PC-9 (cell line): Measurements from ENCODE around the gene CCDC12. TPM values are rescaled to one million over a fixed set of nuclear protein-coding genes. Genes with fewer than 3 reads are reported as not detected.

ENCODE experiments used
- BruUV-seq: library from RNA; stranded (reverse); fragments of 400-500 nt; replicated peaks from 2 replicates; lab custom pipeline; 2021; lab: Mats Ljungman, UMichigan
- CTCF ChIA-PET: fragments of 300-600 bp; sonication (Branson Sonifier 250); formaldehyde crosslinking; loops from one replicate; lab custom pipeline; 2022; ENCODE audit warnings: antibody characterized with exemption; lab: Charles Lee
- POLR2A ChIA-PET: fragments of 300-600 bp; sonication (Branson Sonifier 250); formaldehyde crosslinking; loops from one replicate; lab custom pipeline; 2022; ENCODE audit warnings: antibody characterized with exemption; ENCODE audit not compliant: unreplicated experiment; lab: Charles Lee
- DNase-seq, 2 experiments: peaks; one replicate each; pipeline versions ENCODE4 v3.0.0 to v3.0.0-alpha.2; 2015 to 2022; ENCODE audit warnings: mixed read lengths in 1 of 2
- H2AFZ ChIP-seq: fragments of 200-600 bp; sonication (generic); 2 replicates; pipeline ENCODE4 v1.8.1; 2017; ENCODE audit warnings: antibody characterized with exemption
- H3F3A ChIP-seq: fragments of 200-600 bp; sonication (generic); 2 replicates; pipeline ENCODE4 v1.8.1; 2017; ENCODE audit warnings: antibody characterized with exemption, mild to moderate bottlenecking, low read depth; ENCODE audit not compliant: insufficient read depth
- H3K27ac ChIP-seq: fragments of 200-600 bp; sonication (generic); 2 replicates; pipeline ENCODE4 v1.6.1; 2016; ENCODE audit warnings: mixed run types
- H3K27me3 ChIP-seq: fragments of 200-600 bp; sonication (generic); 2 replicates; pipeline ENCODE4 v1.6.1; 2016; ENCODE audit warnings: low read depth, mixed run types; ENCODE audit not compliant: insufficient read depth
- H3K36me3 ChIP-seq: fragments of 200-600 bp; sonication (generic); 2 replicates; pipeline ENCODE4 v1.6.1; 2016; ENCODE audit warnings: low read depth, mixed run types
- H3K4me1 ChIP-seq: fragments of 200-600 bp; sonication (generic); replicated peaks from 2 replicates; pipeline ENCODE4 v1.6.1; 2016; ENCODE audit warnings: mixed run types; ENCODE audit not compliant: insufficient read depth
- H3K4me2 ChIP-seq: fragments of 200-600 bp; sonication (generic); 2 replicates; pipeline ENCODE4 v1.6.1; 2017; ENCODE audit warnings: mixed run types
- H3K4me3 ChIP-seq: fragments of 200-600 bp; sonication (generic); 2 replicates; pipeline ENCODE4 v1.6.1; 2016; ENCODE audit warnings: mixed run types
- H3K79me2 ChIP-seq: fragments of 200-600 bp; sonication (generic); 2 replicates; pipeline ENCODE4 v1.6.1; 2017; ENCODE audit warnings: low read depth, mixed run types
- H3K9me2 ChIP-seq: fragments of 200-600 bp; sonication (generic); 2 replicates; pipeline ENCODE4 v1.8.1; 2017; ENCODE audit warnings: mild to moderate bottlenecking; ENCODE audit not compliant: insufficient read depth
- H3K9me3 ChIP-seq: fragments of 200-600 bp; sonication (generic); 2 replicates; pipeline ENCODE4 v1.8.1; 2016; ENCODE audit warnings: low read depth; ENCODE audit not compliant: insufficient read depth
- H4K20me1 ChIP-seq: fragments of 200-600 bp; sonication (generic); 2 replicates; pipeline ENCODE4 v1.8.1; 2017; ENCODE audit not compliant: insufficient read depth
- EZH2 ChIP-seq: fragments of 200-600 bp; sonication (generic); IDR thresholded peaks from 2 replicates; pipeline ENCODE4 v1.8.0; 2017; ENCODE audit warnings: antibody characterized with exemption, low read depth
- intact Hi-C: fragments of 100-400 bp; cut with micrococcal nuclease; formaldehyde crosslinking; loops from one replicate; pipeline ENCODE4 v1.10.0; 2022; ENCODE audit not compliant: unreplicated experiment
- total RNA-seq: library from RNA; stranded (reverse); gene quantifications from 2 replicates; pipeline ENCODE4 v1.2.3, GENCODE V29; 2021
- TF ChIP-seq, protein P1 (sequence below): fragments of 200-600 bp; sonication (generic); conservative IDR thresholded peaks from 2 replicates; pipeline ENCODE4 v1.6.1; 2017; ENCODE audit warnings: mixed run types, antibody characterized with exemption, mild to moderate bottlenecking, moderate library complexity

Gene CCDC12
- total RNA-seq, 1 experiment from 2014 or later, result 39.3 TPM

DNA sequence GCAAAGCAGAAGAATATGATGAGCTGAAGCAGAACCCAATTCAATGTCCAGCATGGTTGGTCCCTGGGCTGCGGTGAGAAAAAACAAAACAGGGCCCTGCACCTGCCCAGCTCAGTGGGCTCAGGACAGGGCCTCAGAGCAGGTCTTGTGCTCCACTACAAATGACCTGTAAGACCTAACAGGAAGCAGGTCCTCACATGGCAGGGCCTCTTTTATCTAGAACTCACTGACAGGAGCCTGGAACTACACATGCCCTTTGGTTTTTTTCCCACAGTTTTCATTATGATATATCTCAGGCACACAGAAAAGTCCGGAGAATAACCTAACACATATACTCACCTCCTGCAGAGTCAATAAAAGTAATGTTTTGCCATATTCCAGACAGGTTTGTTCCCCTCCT is 38.4 kb downstream of the CCDC12 start:
- H3K27me3 ChIP-seq, result no peaks in the 10 kb centered on the region
- H3K79me2 ChIP-seq, result peaks cover 51% of the 10 kb centered on the region
- CTCF ChIA-PET, result interaction anchor here (0.5 to 0.7 kb wide), 3 partner anchors 14 to 373 kb away, joined by 3 to 6 read pairs (median 4); no protein-coding TSS in a partner anchor
- peaks cover 40% of the 10 kb centered on the region for H3K4me1 ChIP-seq
- BruUV-seq, result no TSS peak
- POLR2A ChIA-PET, result no interaction called here
- TF ChIP-seq, protein P1, sequence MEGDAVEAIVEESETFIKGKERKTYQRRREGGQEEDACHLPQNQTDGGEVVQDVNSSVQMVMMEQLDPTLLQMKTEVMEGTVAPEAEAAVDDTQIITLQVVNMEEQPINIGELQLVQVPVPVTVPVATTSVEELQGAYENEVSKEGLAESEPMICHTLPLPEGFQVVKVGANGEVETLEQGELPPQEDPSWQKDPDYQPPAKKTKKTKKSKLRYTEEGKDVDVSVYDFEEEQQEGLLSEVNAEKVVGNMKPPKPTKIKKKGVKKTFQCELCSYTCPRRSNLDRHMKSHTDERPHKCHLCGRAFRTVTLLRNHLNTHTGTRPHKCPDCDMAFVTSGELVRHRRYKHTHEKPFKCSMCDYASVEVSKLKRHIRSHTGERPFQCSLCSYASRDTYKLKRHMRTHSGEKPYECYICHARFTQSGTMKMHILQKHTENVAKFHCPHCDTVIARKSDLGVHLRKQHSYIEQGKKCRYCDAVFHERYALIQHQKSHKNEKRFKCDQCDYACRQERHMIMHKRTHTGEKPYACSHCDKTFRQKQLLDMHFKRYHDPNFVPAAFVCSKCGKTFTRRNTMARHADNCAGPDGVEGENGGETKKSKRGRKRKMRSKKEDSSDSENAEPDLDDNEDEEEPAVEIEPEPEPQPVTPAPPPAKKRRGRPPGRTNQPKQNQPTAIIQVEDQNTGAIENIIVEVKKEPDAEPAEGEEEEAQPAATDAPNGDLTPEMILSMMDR, result no peak
- TF ChIP-seq EZH2, result no peak
- H4K20me1 ChIP-seq, result no peaks in the 10 kb centered on the region; the same call in 1 of the 2 replicates
- H2AFZ ChIP-seq, result no peak overlapping the region
- no peaks in the 10 kb centered on the region for H3K9me2 ChIP-seq
- DNase-seq, result no peak
- H3K36me3 ChIP-seq, result no peaks in the 10 kb centered on the region
- intact Hi-C loops, result no loop called here
- H3K4me2 ChIP-seq, result no peak overlapping the region
- no peak overlapping the region for H3K4me3 ChIP-seq
- H3K27ac ChIP-seq, result no peak overlapping the region
- H3F3A ChIP-seq, result peaks cover 16% of the 10 kb centered on the region; the same call in 1 of the 2 replicates
- no peaks in the 10 kb centered on the region for H3K9me3 ChIP-seq

DNA sequence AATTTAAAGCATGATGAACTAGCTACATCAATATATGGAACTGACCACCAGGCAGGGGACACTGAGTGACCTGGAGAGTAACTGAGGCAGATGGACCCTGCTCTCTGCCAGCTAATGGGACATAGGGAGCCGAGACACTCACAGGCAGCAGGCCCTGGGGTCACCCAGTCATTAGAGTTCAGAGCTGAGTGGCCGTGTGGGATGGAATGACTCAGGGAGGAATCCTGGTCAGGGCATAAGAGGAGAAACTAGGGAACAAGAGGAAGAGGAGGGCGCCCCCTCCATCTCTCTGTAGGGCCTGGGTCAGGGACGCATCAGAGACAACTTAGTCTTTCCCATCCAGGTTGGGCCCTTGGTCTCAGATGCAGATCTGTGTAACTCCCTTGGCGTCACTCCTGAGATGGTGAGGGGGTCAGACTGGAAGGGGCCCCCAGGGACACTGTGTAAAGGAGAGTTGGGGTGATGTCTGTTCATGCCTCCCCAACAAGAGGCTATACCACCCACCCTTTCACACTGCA is 39.8 kb downstream of the CCDC12 start:
- DNase-seq, result no peak
- Histone ChIP-seq H3K9me3 (no peaks in the 10 kb centered on the region), H3K4me1 (peaks cover 48% of the 10 kb centered on the region), H3K36me3 (no peaks in the 10 kb centered on the region), H3K79me2 (peaks cover 49% of the 10 kb centered on the region), H4K20me1 (no peaks in the 10 kb centered on the region; the same call in 1 of the 2 replicates), H3K27me3 (no peaks in the 10 kb centered on the region), H3K4me3 (no peak overlapping the region), H3K4me2 (no peak overlapping the region), H3F3A (peaks cover 29% of the 10 kb centered on the region), H3K27ac (0 out of 2 replicates have a peak overlapping the region, but pooled peaks have one; percentile 20), H3K9me2 (no peaks in the 10 kb centered on the region), H2AFZ (no peak overlapping the region)
- intact Hi-C loops, result no loop called here
- BruUV-seq, result no TSS peak
- no peak for TF ChIP-seq EZH2
- TF ChIP-seq, protein P1, result no peak
- ChIA-PET CTCF (interaction anchor here (1.8 to 2.0 kb wide), 2 partner anchors 11 to 45 kb away, joined by 11 to 12 read pairs; no protein-coding TSS in a partner anchor), POLR2A (interaction anchor here (0.6 kb wide), 1 partner anchor 63 kb away, joined by 4 read pairs; no protein-coding TSS in a partner anchor)

DNA sequence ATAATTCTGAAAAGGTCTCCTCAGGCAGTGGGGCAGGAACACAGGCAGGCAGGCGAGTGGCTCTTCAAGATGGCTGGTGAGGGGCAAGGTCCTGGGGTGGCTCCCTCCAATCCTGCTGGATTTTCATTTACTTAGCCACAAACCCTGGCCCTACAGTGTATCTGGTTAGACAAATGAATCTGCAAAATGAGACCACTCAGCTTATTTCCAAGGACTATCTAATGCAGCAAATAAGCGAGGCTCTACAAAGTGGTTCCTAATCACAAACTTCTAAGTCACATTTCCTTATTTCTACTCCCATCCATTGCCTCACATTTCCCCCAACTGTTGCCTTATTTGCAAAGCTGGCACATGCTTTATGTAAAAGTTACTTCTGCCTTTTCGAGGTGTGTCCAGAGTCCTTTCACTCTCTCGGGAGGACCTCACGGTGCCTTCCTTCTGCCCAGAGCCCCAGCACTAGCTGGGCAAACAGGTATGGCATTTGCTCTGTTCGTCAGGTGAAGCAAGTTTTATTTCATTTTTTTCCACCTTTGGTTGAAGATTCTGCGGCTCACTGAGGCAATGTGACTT is 40.5 kb downstream of the CCDC12 start:
- Histone ChIP-seq H3K27ac (peak overlapping the region; percentile 20; the same call in 1 of the 2 replicates), H3K27me3 (no peaks in the 10 kb centered on the region)

More for the DNA sequence above, 40.5 kb downstream of the CCDC12 start:
- Histone ChIP-seq H3K9me3 (no peaks in the 10 kb centered on the region), H2AFZ (no peak overlapping the region), H4K20me1 (peaks cover 6% of the 10 kb centered on the region), H3F3A (peaks cover 36% of the 10 kb centered on the region), H3K9me2 (no peaks in the 10 kb centered on the region), H3K4me2 (peak overlapping the region; percentile 54), H3K4me3 (no peak overlapping the region), H3K36me3 (no peaks in the 10 kb centered on the region), H3K79me2 (peaks cover 45% of the 10 kb centered on the region), H3K4me1 (peaks cover 55% of the 10 kb centered on the region)
- ChIA-PET CTCF (interaction anchor here (1.8 to 2.0 kb wide), 2 partner anchors 11 to 46 kb away, joined by 11 to 12 read pairs; no protein-coding TSS in a partner anchor), POLR2A (interaction anchor here (0.5 to 1.3 kb wide), 6 partner anchors 12 to 598 kb away, joined by 3 to 15 read pairs (median 3); no protein-coding TSS in a partner anchor)
- BruUV-seq, result no TSS peak
- intact Hi-C loops, result loop anchor here (1.0 kb wide), 3 partner anchors 7 to 43 kb away; partner anchors contain the start of gene NBEAL2
- DNase-seq, result no peak
- TF ChIP-seq, protein P1, result no peak
- no peak for TF ChIP-seq EZH2
